ENCODE data around the gene FMN1.

- TF ChIP-seq, protein P1, sequence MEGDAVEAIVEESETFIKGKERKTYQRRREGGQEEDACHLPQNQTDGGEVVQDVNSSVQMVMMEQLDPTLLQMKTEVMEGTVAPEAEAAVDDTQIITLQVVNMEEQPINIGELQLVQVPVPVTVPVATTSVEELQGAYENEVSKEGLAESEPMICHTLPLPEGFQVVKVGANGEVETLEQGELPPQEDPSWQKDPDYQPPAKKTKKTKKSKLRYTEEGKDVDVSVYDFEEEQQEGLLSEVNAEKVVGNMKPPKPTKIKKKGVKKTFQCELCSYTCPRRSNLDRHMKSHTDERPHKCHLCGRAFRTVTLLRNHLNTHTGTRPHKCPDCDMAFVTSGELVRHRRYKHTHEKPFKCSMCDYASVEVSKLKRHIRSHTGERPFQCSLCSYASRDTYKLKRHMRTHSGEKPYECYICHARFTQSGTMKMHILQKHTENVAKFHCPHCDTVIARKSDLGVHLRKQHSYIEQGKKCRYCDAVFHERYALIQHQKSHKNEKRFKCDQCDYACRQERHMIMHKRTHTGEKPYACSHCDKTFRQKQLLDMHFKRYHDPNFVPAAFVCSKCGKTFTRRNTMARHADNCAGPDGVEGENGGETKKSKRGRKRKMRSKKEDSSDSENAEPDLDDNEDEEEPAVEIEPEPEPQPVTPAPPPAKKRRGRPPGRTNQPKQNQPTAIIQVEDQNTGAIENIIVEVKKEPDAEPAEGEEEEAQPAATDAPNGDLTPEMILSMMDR (IDR thresholded peaks at IDR 0.05): no peak
- no peak for TF ChIP-seq EP300 (IDR thresholded peaks at IDR 0.05)
- TF ChIP-seq POLR2A (IDR thresholded peaks at IDR 0.05): no peak
Observed at GRCh38 chr15:33046329-33046728, 148.2 kb downstream of the FMN1 start.

Measured in upper lobe of left lung (tissue), 4 donors.